Stimulated activated CD8-positive, alpha-beta memory T cell treated with anti-CD3 and anti-CD28 coated beads, Interleukin-4, amount 100 ng/mL, for 48 hours (primary cell): Measurements from ENCODE around the gene CDK11B.

Experiments used
- DNase-seq: peaks from one replicate; pipeline ENCODE4 v3.0.0-alpha.2; 2020

The CDK11B gene

GRCh38 chr1:1614204-1614953 is 44.4 kb downstream of the CDK11B start:
- peak; percentile 71 for DNase-seq

GRCh38 chr1:1613509-1614082 is 45.2 kb downstream of the CDK11B start:
- no peak for DNase-seq

- no peak for DNase-seq
Measured at GRCh38 chr1:1612104-1612400, 46.8 kb downstream of the CDK11B start.

- no peak for DNase-seq
Measured at GRCh38 chr1:1610796-1611195, 48.0 kb downstream of the CDK11B start.

- no peak for DNase-seq
Measured at GRCh38 chr1:1609822-1610485, 48.9 kb downstream of the CDK11B start.

- no peak for DNase-seq
Measured at GRCh38 chr1:1606232-1606631, 52.6 kb downstream of the CDK11B start.

- DNase-seq: no peak
Measured at GRCh38 chr1:1605724-1606123, 53.1 kb downstream of the CDK11B start.

- DNase-seq: no peak
Measured at GRCh38 chr1:1605034-1605591, 53.7 kb downstream of the CDK11B start.

- no peak for DNase-seq
Measured at GRCh38 chr1:1604374-1605033, 54.3 kb downstream of the CDK11B start.

GRCh38 chr1:1603671-1604373 is 55.0 kb downstream of the CDK11B start:
- no peak for DNase-seq

- no peak for DNase-seq
Measured at GRCh38 chr1:1602968-1603506, 55.8 kb downstream of the CDK11B start.

GRCh38 chr1:1602304-1602967 is 56.4 kb downstream of the CDK11B start:
- no peak for DNase-seq

GRCh38 chr1:1601564-1602303 is 57.1 kb downstream of the CDK11B start:
- DNase-seq: no peak

- no peak for DNase-seq
Measured at GRCh38 chr1:1600861-1601563, 57.8 kb downstream of the CDK11B start.

- no peak for DNase-seq
Measured at GRCh38 chr1:1599935-1600860, 58.6 kb downstream of the CDK11B start, which contains the start of gene FNDC10. FNDC10 (minus strand) TSS chr1:1600135; CDS start chr1:1600015, 120 bp downstream.

GRCh38 chr1:1599030-1599934 is 59.5 kb downstream of the CDK11B start:
- DNase-seq: no peak

GRCh38 chr1:1598720-1599029 is 60.1 kb downstream of the CDK11B start:
- DNase-seq: no peak

- DNase-seq: no peak
Measured at GRCh38 chr1:1598051-1598719, 60.6 kb downstream of the CDK11B start.
